Calu3 (cell line): ENCODE data around the gene ATP11A. TPM values are rescaled to one million over a fixed set of nuclear protein-coding genes. Genes with fewer than 3 reads are reported as not detected.

Source experiments
- BruUV-seq: library from RNA; stranded (reverse); fragments of 400-500 nt; replicated peaks from 2 replicates; lab custom pipeline; 2021; lab: Mats Ljungman, UMichigan
- CTCF ChIA-PET: fragments of 300-600 bp; sonication (Branson Sonifier 250); formaldehyde crosslinking; loops from one replicate; lab custom pipeline; 2022; ENCODE audit warnings: antibody characterized with exemption; lab: Charles Lee
- DNase-seq: peaks from one replicate; pipeline ENCODE4 v3.0.0; 2022
- H3K27ac Mint-ChIP-seq: one replicate; pipeline ENCODE4 v1.8.0; 2022; ENCODE audit warnings: mixed read lengths; ENCODE audit not compliant: unreplicated experiment
- H3K27me3 Mint-ChIP-seq: one replicate; pipeline ENCODE4 v1.8.0; 2022; ENCODE audit warnings: mixed read lengths; ENCODE audit not compliant: unreplicated experiment
- H3K36me3 Mint-ChIP-seq: one replicate; pipeline ENCODE4 v1.8.0; 2022; ENCODE audit warnings: mild to moderate bottlenecking, moderate library complexity, mixed read lengths; ENCODE audit not compliant: insufficient read depth, unreplicated experiment
- H3K4me1 Mint-ChIP-seq: one replicate; pipeline ENCODE4 v1.8.0; 2022; ENCODE audit warnings: mild to moderate bottlenecking, low read depth, mixed read lengths; ENCODE audit not compliant: unreplicated experiment
- H3K4me3 Mint-ChIP-seq: one replicate; pipeline ENCODE4 v1.8.0; 2022; ENCODE audit warnings: mild to moderate bottlenecking, low read depth, moderate library complexity, mixed read lengths; ENCODE audit not compliant: unreplicated experiment
- H3K9me3 Mint-ChIP-seq: one replicate; pipeline ENCODE4 v1.8.0; 2022; ENCODE audit warnings: low read depth, mixed read lengths; ENCODE audit not compliant: unreplicated experiment
- intact Hi-C: fragments of 100-400 bp; cut with micrococcal nuclease; formaldehyde crosslinking; loops from one replicate; pipeline ENCODE4 v1.10.0; 2022; ENCODE audit not compliant: unreplicated experiment
- total RNA-seq: library from RNA; stranded (reverse); gene quantifications from 2 replicates; pipeline ENCODE4 v1.2.3, GENCODE V29; 2022
- TF ChIP-seq, protein P1 (sequence below): fragments of 200-600 bp; IDR thresholded peaks from one replicate; pipeline ENCODE4 v1.8.0; 2022; ENCODE audit warnings: antibody characterized with exemption; ENCODE audit not compliant: unreplicated experiment

Gene ATP11A
- total RNA-seq, 1 experiment from 2014 or later = 115 TPM

DNA sequence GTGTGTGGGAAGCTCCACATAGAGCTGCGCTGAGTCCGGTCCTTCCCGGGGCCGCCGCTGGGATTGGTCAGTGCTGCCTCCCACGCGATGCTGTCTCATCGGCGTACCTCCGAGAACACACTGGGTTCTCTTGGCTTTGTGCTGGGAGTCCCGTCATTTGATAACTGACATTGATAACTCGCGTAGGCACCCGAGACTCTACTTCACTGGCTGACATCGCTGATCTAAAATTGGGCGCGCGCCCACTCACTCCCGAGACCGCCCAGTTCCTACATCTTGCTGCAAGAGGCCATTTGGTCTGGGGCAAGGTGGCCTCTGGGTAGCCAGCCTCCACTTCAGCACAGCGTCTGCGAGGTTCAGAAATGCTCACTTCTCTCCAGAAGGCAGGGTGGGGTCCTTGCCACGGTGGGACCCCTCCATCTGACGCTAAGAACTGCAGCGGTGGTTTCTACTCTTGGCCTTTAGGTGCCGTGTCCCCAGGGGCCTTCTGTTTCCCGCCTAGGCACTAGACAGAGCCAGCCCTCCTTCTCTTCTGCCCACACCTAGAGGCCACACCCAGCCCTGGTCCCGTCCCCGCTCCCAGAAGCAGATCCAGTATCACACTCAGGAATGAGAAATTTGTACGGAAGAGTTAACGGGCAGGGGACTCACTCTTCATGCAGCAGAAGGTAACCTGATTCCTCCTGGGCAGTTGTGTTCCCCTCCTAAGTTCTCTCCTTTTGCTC lies 40.7 kb upstream of the ATP11A start:
- CTCF ChIA-PET = no interaction called here
- Mint-ChIP-seq H3K36me3 (no peaks in the 10 kb centered on the region), H3K9me3 (no peaks in the 10 kb centered on the region), H3K27ac (no peak overlapping the region), H3K4me3 (no peak overlapping the region), H3K27me3 (no peaks in the 10 kb centered on the region), H3K4me1 (peaks cover 13% of the 10 kb centered on the region)
- TF ChIP-seq, protein P1, sequence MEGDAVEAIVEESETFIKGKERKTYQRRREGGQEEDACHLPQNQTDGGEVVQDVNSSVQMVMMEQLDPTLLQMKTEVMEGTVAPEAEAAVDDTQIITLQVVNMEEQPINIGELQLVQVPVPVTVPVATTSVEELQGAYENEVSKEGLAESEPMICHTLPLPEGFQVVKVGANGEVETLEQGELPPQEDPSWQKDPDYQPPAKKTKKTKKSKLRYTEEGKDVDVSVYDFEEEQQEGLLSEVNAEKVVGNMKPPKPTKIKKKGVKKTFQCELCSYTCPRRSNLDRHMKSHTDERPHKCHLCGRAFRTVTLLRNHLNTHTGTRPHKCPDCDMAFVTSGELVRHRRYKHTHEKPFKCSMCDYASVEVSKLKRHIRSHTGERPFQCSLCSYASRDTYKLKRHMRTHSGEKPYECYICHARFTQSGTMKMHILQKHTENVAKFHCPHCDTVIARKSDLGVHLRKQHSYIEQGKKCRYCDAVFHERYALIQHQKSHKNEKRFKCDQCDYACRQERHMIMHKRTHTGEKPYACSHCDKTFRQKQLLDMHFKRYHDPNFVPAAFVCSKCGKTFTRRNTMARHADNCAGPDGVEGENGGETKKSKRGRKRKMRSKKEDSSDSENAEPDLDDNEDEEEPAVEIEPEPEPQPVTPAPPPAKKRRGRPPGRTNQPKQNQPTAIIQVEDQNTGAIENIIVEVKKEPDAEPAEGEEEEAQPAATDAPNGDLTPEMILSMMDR = no peak
- BruUV-seq = no TSS peak
- no peak for DNase-seq
- intact Hi-C loops = no loop called here

- CTCF ChIA-PET = no interaction called here
- DNase-seq = no peak
- H3K27ac Mint-ChIP-seq = no peak overlapping the region
- peaks cover 13% of the 10 kb centered on the region for H3K4me1 Mint-ChIP-seq
- no peak overlapping the region for H3K4me3 Mint-ChIP-seq
- H3K27me3 Mint-ChIP-seq = no peaks in the 10 kb centered on the region
- intact Hi-C loops = no loop called here
- no peaks in the 10 kb centered on the region for H3K9me3 Mint-ChIP-seq
- BruUV-seq = no TSS peak
- TF ChIP-seq, protein P1 = no peak
- H3K36me3 Mint-ChIP-seq = no peaks in the 10 kb centered on the region
These were observed 38.5 kb upstream of the ATP11A start for GRCh38 chr13:112651311-112651710.

GRCh38 chr13:112651750-112652511 lies 37.9 kb upstream of the ATP11A start:
- H3K4me3 Mint-ChIP-seq = no peak overlapping the region
- no peak for DNase-seq
- no TSS peak for BruUV-seq
- peaks cover 13% of the 10 kb centered on the region for H3K4me1 Mint-ChIP-seq
- H3K36me3 Mint-ChIP-seq = no peaks in the 10 kb centered on the region
- CTCF ChIA-PET = no interaction called here
- H3K27ac Mint-ChIP-seq = no peak overlapping the region
- H3K9me3 Mint-ChIP-seq = no peaks in the 10 kb centered on the region
- H3K27me3 Mint-ChIP-seq = no peaks in the 10 kb centered on the region
- intact Hi-C loops = no loop called here
- TF ChIP-seq, protein P1 = no peak

- no peaks in the 10 kb centered on the region for H3K27me3 Mint-ChIP-seq
- CTCF ChIA-PET = no interaction called here
These were observed 37.2 kb upstream of the ATP11A start for GRCh38 chr13:112652512-112653070.

More at GRCh38 chr13:112652512-112653070, 37.2 kb upstream of the ATP11A start:
- intact Hi-C loops = no loop called here
- TF ChIP-seq, protein P1 = no peak
- Mint-ChIP-seq H3K4me3 (no peak overlapping the region), H3K36me3 (no peaks in the 10 kb centered on the region), H3K4me1 (peaks cover 13% of the 10 kb centered on the region), H3K9me3 (no peaks in the 10 kb centered on the region), H3K27ac (no peak overlapping the region)
- DNase-seq = no peak
- BruUV-seq = no TSS peak
